ENCODE data around the gene PHKG2.

GRCh38 chr16:30711712-30712111 lies 36.5 kb upstream of the PHKG2 start:
- TF ChIP-seq POLR2A (IDR thresholded peaks at IDR 0.05), result no peak
- TF ChIP-seq CTCF (IDR thresholded peaks at IDR 0.05), result no peak
